Heart left ventricle (tissue), 16 donors: Measurements from ENCODE around the gene CMTM3. TPM values are rescaled to one million over a fixed set of nuclear protein-coding genes. Genes with fewer than 3 reads are reported as not detected.
A peak's percentile ranks its signal among the peaks of the same experiment; 100 is the strongest.
"Not testable (repeated sequence)": the region's sequence is repeated elsewhere in the genome, so short reads cannot be mapped to it uniquely, and the experiment has no call there.

ENCODE experiments used
- ATAC-seq, 4 donors: fragments of 200-7000 bp; cut with Tn5 transposase; one replicate each; pipeline ENCODE4 v1.9.1; 2020 to 2022; ENCODE audit warnings: moderate library complexity in 4 of 4, mild to moderate bottlenecking in 3 of 4, moderate number of reproducible peaks in 1 of 4
- DNase-seq, 5 donors: peaks; one replicate each; pipeline ENCODE4 v3.0.0-alpha.2; 2020
- H3K27ac ChIP-seq, 12 donors: fragments of 200-600 bp; sonication (generic) in 4 of 12; one replicate each; pipeline versions ENCODE4 v1.5.0 to v1.8.0; 2016 to 2022; ENCODE audit warnings: mild to moderate bottlenecking in 2 of 12
- H3K27me3 ChIP-seq, 9 donors: fragments of 200-600 bp; sonication (generic) in 2 of 9; one replicate each; pipeline versions ENCODE4 v1.5.1 to v1.8.0; 2016 to 2022; ENCODE audit warnings: mild to moderate bottlenecking in 3 of 9
- H3K36me3 ChIP-seq, 9 donors: fragments of 200-600 bp; sonication (generic) in 2 of 9; one replicate each; pipeline versions ENCODE4 v1.5.0 to v1.8.0; 2018 to 2022; ENCODE audit warnings: mild to moderate bottlenecking in 2 of 9
- H3K4me1 ChIP-seq, 12 donors: fragments of 200-600 bp; sonication (generic) in 4 of 12; one replicate each; pipeline versions ENCODE4 v1.5.0 to v1.8.0; 2016 to 2022; ENCODE audit warnings: mild to moderate bottlenecking in 3 of 12
- H3K4me3 ChIP-seq, 12 donors: fragments of 200-600 bp; sonication (generic) in 4 of 12; one replicate each; pipeline versions ENCODE4 v1.5.0 to v1.8.0; 2017 to 2022; ENCODE audit warnings: mild to moderate bottlenecking in 9 of 12, moderate library complexity in 4 of 12
- H3K9me3 ChIP-seq, 12 donors: fragments of 200-600 bp; sonication (generic) in 4 of 12; one replicate each; pipeline versions ENCODE4 v1.5.0 to v1.8.0; 2016 to 2022; ENCODE audit warnings: mild to moderate bottlenecking in 1 of 12
- CTCF ChIP-seq, 12 donors: fragments of 200-600 bp; sonication (generic) in 4 of 12; IDR thresholded peaks; one replicate each; pipeline versions ENCODE4 v1.5.0 to v1.8.0; 2018 to 2022; ENCODE audit warnings: antibody characterized with exemption in 12 of 12, mild to moderate bottlenecking in 5 of 12
- POLR2A ChIP-seq, 2 donors: fragments of 450-650 bp; IDR thresholded peaks; one replicate each; pipeline ENCODE4 v1.6.1; 2017; ENCODE audit warnings: antibody characterized with exemption in 2 of 2, mild to moderate bottlenecking in 2 of 2, moderate library complexity in 2 of 2
- WGBS, 4 donors: extraction: QIAGEN DNeasy Blood & Tissue Kit in 2 of 4; methylation state at CpG; one replicate each; pipeline versions ENCODE4 v1.1.5 to v1.1.7; 2013 to 2018; 5-methylcytosine and 5-hydroxymethylcytosine counted together
- intact Hi-C, 10 donors: fragments of 100-400 bp; cut with DNase I; formaldehyde crosslinking; loops; one replicate each; pipeline versions ENCODE4 v1.11.1 to v1.14.2; 2022
- polyA plus RNA-seq, 2 donors: library from polyadenylated mRNA; stranded (reverse); fragments of 200-250 nt; gene quantifications; one replicate each; pipeline ENCODE4 v1.2.3, GENCODE V29; 2013
- total RNA-seq, 9 donors: library from RNA; depleted of rRNA in 2 of 9; stranded (reverse); fragments of >200 nt in 2 of 9; fragmentation: NEBNext Ultra II Directional in 3 of 9; extraction: Animal tissue kit (Norgen Biotek cat#: 25700) in 3 of 9; gene quantifications; one replicate each; pipeline versions ENCODE4 v1.1.0 to v1.2.4, GENCODE V29; 2016 to 2023
- donor health status: ischemic (EF 13 %, LVEDD 7.1; RV severe dilation, severe dysfunction).
- donor health status: healthy with polysubstance abuse.
- donor health status: DM: no; HTN: yes; CAD: no.
- donor health status: DM: no; HTN: no; CAD: no.
- donor health status: ischemic (EF 25% LVEDD 6.9; RV normal size, moderate dysfunction).
- donor health status: ischemic (EF 25% LVEDD 5.7; RV mildly dilated, moderate dysfunction).
- donor health status: healthy.
- donor health status: DM: yes; HTN: yes; CAD: no.
- donor health status: ischemic (EF 35%, LVEDD 5.7; RV mildly dilated, moderate dysfunction).
- donor health status: nonischemic (EF 11% LVEDD 7.7; RV severe dilation, severe dysfunction).
- donor health status: DM: yes; HTN: yes; CAD: no.
- donor health status: PGD.
- donor health status: ischemic (EF 29% LVEDD 5.4; RV normal size, mild dysfunction).
- donor health status: nonischemic (EF 23%, LVEDD 6.1; RV moderate dilation, normal function).

The CMTM3 gene
- total and polyA plus RNA-seq, 11 donors: 5.8 to 30.9 (median 9.6) TPM

DNA sequence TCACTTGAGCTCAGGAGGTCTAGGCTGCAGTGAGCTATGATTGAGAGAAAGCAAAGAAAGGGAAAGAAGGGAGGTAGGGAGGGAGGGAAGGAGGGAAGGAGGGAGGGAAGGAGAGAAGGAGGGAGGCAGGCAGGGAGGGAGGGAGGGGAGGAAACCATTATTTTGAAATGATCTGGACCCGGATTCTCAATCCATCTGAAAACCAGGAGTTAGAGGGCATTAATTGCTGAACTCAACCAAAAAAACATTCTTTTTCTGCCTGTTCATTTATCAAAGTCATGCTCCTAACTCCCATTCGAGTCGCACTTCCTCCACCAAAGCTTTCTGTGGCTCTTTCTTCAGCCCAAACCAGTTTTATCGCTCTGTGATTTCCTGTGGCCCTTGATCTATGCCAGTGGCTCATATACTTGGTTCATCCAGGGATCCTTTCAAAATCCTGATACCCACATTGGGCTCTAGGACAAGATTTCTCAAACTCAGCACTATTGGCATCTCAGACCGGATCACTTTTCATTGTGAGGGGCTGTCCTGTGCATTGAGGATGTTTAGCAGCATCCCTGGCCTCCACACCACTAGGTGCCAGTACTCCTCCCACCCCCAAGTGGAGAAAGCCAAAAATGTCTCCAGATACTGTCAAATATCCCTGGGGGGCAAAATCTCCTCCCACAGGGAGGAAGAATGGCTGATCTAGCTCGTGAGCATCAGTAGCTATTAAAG, 53.8 kb downstream of the CMTM3 start:
- H3K27me3 ChIP-seq: no peaks in the 10 kb centered on the region
- no peak for TF ChIP-seq CTCF (IDR thresholded peaks at IDR 0.05)
- no peak for TF ChIP-seq POLR2A (IDR thresholded peaks at IDR 0.05)
- H3K36me3 ChIP-seq: no peaks in the 10 kb centered on the region
- ATAC-seq (no peak), DNase-seq (no peak)
- intact Hi-C loops: loop anchor here in 1 of 10 donors (10.0 kb wide), 2 partner anchors 56 to 96 kb away; partner anchors contain the start of gene DYNC1LI2
- WGBS, 4 donors: 75 to 85% (median 82%) methylated on average over 5 to 6 of the region's 6 CpGs
- no peak overlapping the region for H3K27ac ChIP-seq
- no peak overlapping the region for H3K4me3 ChIP-seq
- no peaks in the 10 kb centered on the region for H3K9me3 ChIP-seq
- H3K4me1 ChIP-seq: peaks cover 3 to 41% (median 25%) of the 10 kb centered on the region in 12 donors

DNA sequence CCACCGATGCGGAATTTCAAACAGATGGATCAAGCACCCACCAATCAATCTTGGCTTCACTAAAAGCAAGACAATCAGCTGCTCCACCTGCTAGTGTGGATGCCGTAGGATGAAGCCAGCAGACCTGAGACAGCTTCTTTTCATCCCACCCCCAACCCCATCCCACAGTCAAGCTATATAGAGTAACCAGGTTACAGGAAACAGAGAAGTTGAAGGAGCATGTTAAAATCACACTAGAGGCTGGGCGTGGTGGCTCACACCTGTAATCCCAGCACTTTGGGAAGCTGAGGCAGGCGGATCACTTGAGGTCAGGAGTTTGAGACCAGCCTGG, 54.3 kb downstream of the CMTM3 start:
- Histone ChIP-seq H3K4me3 (no peak overlapping the region), H3K36me3 (no peaks in the 10 kb centered on the region), H3K9me3 (no peaks in the 10 kb centered on the region), H3K4me1 (peaks cover 3 to 37% (median 25%) of the 10 kb centered on the region in 12 donors), H3K27ac (no peak overlapping the region), H3K27me3 (no peaks in the 10 kb centered on the region)
- TF ChIP-seq POLR2A (IDR thresholded peaks at IDR 0.05) (no peak), CTCF (IDR thresholded peaks at IDR 0.05) (no peak)
- 90 to 98% (median 95%) methylated on average over 4 to 5 of the region's 5 CpGs for WGBS, 4 donors
- no peak for ATAC-seq
- intact Hi-C loops: loop anchor here in 1 of 10 donors (10.0 kb wide), 2 partner anchors 56 to 96 kb away; partner anchors contain the start of gene DYNC1LI2
- no peak for DNase-seq

DNA sequence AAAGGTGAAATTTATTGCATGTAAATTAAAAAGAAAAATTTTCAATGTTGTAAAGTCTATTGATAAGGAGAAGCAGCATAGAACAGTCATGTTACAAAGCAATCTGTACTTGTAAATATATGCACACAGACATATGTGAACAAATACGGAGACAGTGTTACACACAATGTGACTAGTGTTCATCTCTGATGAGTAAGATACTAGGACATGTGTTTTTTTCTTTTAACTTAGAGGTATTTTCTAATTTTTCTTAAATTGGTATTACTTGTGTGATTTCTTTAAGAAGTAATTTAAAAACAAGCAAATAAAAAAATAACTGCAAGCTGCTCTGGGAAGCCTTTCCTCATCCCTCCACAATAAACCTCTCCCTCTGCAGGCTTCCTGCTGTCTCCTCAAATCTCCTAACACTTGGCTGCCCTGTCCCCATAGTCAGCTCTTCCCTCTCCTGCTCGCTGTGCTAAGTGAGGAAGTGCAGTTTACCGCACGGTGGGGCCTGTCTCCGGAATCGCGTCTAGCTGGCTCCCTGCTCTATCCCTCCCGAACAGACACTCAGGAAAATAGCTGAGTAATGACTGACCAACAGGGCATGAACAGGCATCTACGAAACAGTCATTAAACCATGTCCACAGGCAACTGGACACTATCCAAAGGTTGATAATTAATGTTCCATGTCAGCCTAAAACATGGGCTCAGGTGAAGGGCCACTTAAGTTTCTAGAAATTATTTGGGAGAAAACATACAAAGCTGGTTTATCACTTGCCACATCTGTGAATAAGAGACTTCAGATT, 56.1 kb downstream of the CMTM3 start:
- peak; percentile 93 to 97 (median 97) for ATAC-seq
- DNase-seq: peak; percentile 71 to 82 (median 75)
- WGBS, 4 donors: 7 to 9% (median 8%) methylated on average over 9 of the region's 9 CpGs
- Histone ChIP-seq H3K4me1 (peaks cover 3 to 32% (median 25%) of the 10 kb centered on the region in 12 donors), H3K36me3 (no peaks in the 10 kb centered on the region), H3K9me3 (no peaks in the 10 kb centered on the region), H3K4me3 (no peak overlapping the region), H3K27me3 (no peaks in the 10 kb centered on the region), H3K27ac (peak overlapping the region; percentile 0 to 78 (median 62))
- TF ChIP-seq CTCF (IDR thresholded peaks at IDR 0.05) (peak in 7 of 12 donors; percentile 5 to 52 (median 33)), POLR2A (IDR thresholded peaks at IDR 0.05) (no peak)
- intact Hi-C loops: loop anchor here in 3 of 10 donors (5.0 to 10.0 kb wide), 3 partner anchors 54 to 207 kb away; partner anchors contain the start of gene DYNC1LI2 (in 1 of the 3)

GRCh38 chr16:66661210-66661560, 56.7 kb downstream of the CMTM3 start:
- DNase-seq: no peak
- no peaks in the 10 kb centered on the region for H3K27me3 ChIP-seq
- H3K9me3 ChIP-seq: no peaks in the 10 kb centered on the region
- no peak for TF ChIP-seq POLR2A (IDR thresholded peaks at IDR 0.05)
- TF ChIP-seq CTCF (IDR thresholded peaks at IDR 0.05): no peak
- no peaks in the 10 kb centered on the region for H3K36me3 ChIP-seq
- peak overlapping the region; percentile 0 to 78 (median 62) for H3K27ac ChIP-seq
- ATAC-seq: no peak
- 73 to 79% (median 75%) methylated on average over 4 of the region's 4 CpGs for WGBS, 4 donors
- H3K4me3 ChIP-seq: no peak overlapping the region
- intact Hi-C loops: loop anchor here in 3 of 10 donors (5.0 to 10.0 kb wide), 3 partner anchors 54 to 206 kb away; partner anchors contain the start of gene DYNC1LI2 (in 1 of the 3)
- peaks cover 3 to 32% (median 25%) of the 10 kb centered on the region in 12 donors for H3K4me1 ChIP-seq

GRCh38 chr16:66661671-66662346, 57.3 kb downstream of the CMTM3 start:
- DNase-seq, H3K36me3 ChIP-seq, H3K4me3 ChIP-seq, H3K27me3 ChIP-seq, H3K9me3 ChIP-seq: not testable (repeated sequence)
- WGBS, 4 donors: 84 to 86% (median 84%) methylated on average over 6 of the region's 6 CpGs
- Histone ChIP-seq H3K4me1 (peaks cover 3 to 32% (median 25%) of the 10 kb centered on the region in 12 donors), H3K27ac (peak overlapping the region in 11 of 12 donors; percentile 5 to 78 (median 51))
- intact Hi-C loops: loop anchor here in 4 of 10 donors (2.0 to 10.0 kb wide), 5 partner anchors 53 to 209 kb away; partner anchors contain the start of gene DYNC1LI2 (in 1 of the 4)
- peak in 3 of 4 donors; percentile 32 to 44 (median 37) for ATAC-seq
